ENCODE data around the gene CXorf66. TPM values are rescaled to one million over a fixed set of nuclear protein-coding genes. Genes with fewer than 3 reads are reported as not detected.
A peak's percentile ranks its signal among the peaks of the same experiment; 100 is the strongest.

Gene CXorf66
- total RNA-seq, 4 donors from 2014 or later, result not detected

- no peaks in the 10 kb centered on the region for H3K27me3 ChIP-seq
- peak overlapping the region; percentile 82 for H3K4me3 ChIP-seq
- H3K27ac ChIP-seq, result peak overlapping the region; percentile 98
- no peaks in the 10 kb centered on the region for H3K9me3 ChIP-seq
- peak; percentile 74 to 76 for DNase-seq (ENCODE audit: low spot score in 2 of 2)
- no peaks in the 10 kb centered on the region for H3K36me3 ChIP-seq
- 36% methylated on average over 5 of the region's 109 CpGs for WGBS
- H3K4me1 ChIP-seq, result no peaks in the 10 kb centered on the region
- TF ChIP-seq CTCF (IDR thresholded peaks at IDR 0.05) (no peak), POLR2A (IDR thresholded peaks at IDR 0.05) (no peak), POLR2AphosphoS5 (IDR thresholded peaks at IDR 0.05) (no peak), EP300 (IDR thresholded peaks at IDR 0.05) (no peak)
These were observed 33.0 kb downstream of the CXorf66 start for GRCh38 chrX:139932073-139932900.

GRCh38 chrX:139931646-139932072 is 33.7 kb downstream of the CXorf66 start:
- WGBS, result 40% methylated on average over 16 of the region's 33 CpGs
- Histone ChIP-seq H3K36me3 (no peaks in the 10 kb centered on the region), H3K9me3 (no peaks in the 10 kb centered on the region), H3K4me1 (no peaks in the 10 kb centered on the region), H3K27me3 (no peaks in the 10 kb centered on the region), H3K27ac (peak overlapping the region; percentile 98), H3K4me3 (peak overlapping the region; percentile 82)
- no peak for TF ChIP-seq POLR2AphosphoS5 (IDR thresholded peaks at IDR 0.05)
- TF ChIP-seq POLR2A (IDR thresholded peaks at IDR 0.05), result no peak
- TF ChIP-seq EP300 (IDR thresholded peaks at IDR 0.05), result no peak
- no peak for TF ChIP-seq CTCF (IDR thresholded peaks at IDR 0.05)
- peak in 1 of 2 donors; percentile 66 for DNase-seq (ENCODE audit: low spot score in 2 of 2)

- TF ChIP-seq EP300 (IDR thresholded peaks at IDR 0.05), result no peak
- TF ChIP-seq CTCF (IDR thresholded peaks at IDR 0.05), result no peak
- TF ChIP-seq POLR2AphosphoS5 (IDR thresholded peaks at IDR 0.05), result no peak
- TF ChIP-seq POLR2A (IDR thresholded peaks at IDR 0.05), result no peak
- DNase-seq (ENCODE audit: low spot score in 2 of 2), result no peak
- Histone ChIP-seq H3K27ac (no peak overlapping the region), H3K36me3 (no peaks in the 10 kb centered on the region), H3K4me3 (peak overlapping the region; percentile 82), H3K4me1 (no peaks in the 10 kb centered on the region), H3K9me3 (no peaks in the 10 kb centered on the region), H3K27me3 (no peaks in the 10 kb centered on the region)
- 37% methylated on average over 24 of the region's 27 CpGs for WGBS
These were observed 34.2 kb downstream of the CXorf66 start for GRCh38 chrX:139930916-139931645.

GRCh38 chrX:139930401-139930800 is 34.9 kb downstream of the CXorf66 start:
- DNase-seq (ENCODE audit: low spot score in 2 of 2), result no peak
- H3K4me3 ChIP-seq, result no peak overlapping the region
- no peak overlapping the region for H3K27ac ChIP-seq
- H3K36me3 ChIP-seq, result no peaks in the 10 kb centered on the region
- 49% methylated on average over 4 of the region's 4 CpGs for WGBS
- H3K9me3 ChIP-seq, result no peaks in the 10 kb centered on the region
- TF ChIP-seq POLR2AphosphoS5 (IDR thresholded peaks at IDR 0.05), result no peak
- TF ChIP-seq CTCF (IDR thresholded peaks at IDR 0.05), result no peak
- TF ChIP-seq EP300 (IDR thresholded peaks at IDR 0.05), result no peak
- no peak for TF ChIP-seq POLR2A (IDR thresholded peaks at IDR 0.05)
- no peaks in the 10 kb centered on the region for H3K27me3 ChIP-seq
- no peaks in the 10 kb centered on the region for H3K4me1 ChIP-seq

- WGBS, result 55% methylated on average over 5 of the region's 5 CpGs
- TF ChIP-seq POLR2A (IDR thresholded peaks at IDR 0.05), result no peak
- TF ChIP-seq EP300 (IDR thresholded peaks at IDR 0.05), result no peak
- TF ChIP-seq POLR2AphosphoS5 (IDR thresholded peaks at IDR 0.05), result no peak
- no peak for TF ChIP-seq CTCF (IDR thresholded peaks at IDR 0.05)
- no peaks in the 10 kb centered on the region for H3K27me3 ChIP-seq
These were observed 35.4 kb downstream of the CXorf66 start for GRCh38 chrX:139929876-139930275.

More at GRCh38 chrX:139929876-139930275, 35.4 kb downstream of the CXorf66 start:
- Histone ChIP-seq H3K4me1 (no peaks in the 10 kb centered on the region), H3K36me3 (no peaks in the 10 kb centered on the region), H3K9me3 (no peaks in the 10 kb centered on the region), H3K4me3 (no peak overlapping the region), H3K27ac (no peak overlapping the region)
- no peak for DNase-seq (ENCODE audit: low spot score in 2 of 2)
